Measurements from ENCODE around the gene ARL6IP6.
"Not testable (repeated sequence)": the region's sequence is repeated elsewhere in the genome, so short reads cannot be mapped to it uniquely, and the experiment has no call there.

ARL6IP6 gene

DNA sequence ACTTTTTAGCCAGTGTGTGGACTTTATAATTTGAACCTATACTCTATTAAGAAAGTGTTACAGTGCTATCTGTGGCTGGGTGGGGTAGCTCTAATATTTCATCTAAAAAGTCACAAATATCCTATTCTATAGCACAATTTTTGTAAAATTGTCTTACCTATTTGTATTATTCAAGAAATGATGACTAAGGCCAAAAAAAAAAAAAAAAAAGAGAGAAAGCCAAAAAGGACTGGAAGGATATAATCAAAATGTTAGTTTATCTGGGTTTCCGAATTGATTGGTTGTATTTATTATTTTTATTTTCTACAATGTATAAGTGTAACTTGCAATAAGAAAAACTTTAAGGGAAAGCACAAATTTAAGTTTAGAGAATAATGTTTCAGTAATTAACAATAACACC, 5.5 kb downstream of the ARL6IP6 start:
- DNase-seq, result no peak

DNA sequence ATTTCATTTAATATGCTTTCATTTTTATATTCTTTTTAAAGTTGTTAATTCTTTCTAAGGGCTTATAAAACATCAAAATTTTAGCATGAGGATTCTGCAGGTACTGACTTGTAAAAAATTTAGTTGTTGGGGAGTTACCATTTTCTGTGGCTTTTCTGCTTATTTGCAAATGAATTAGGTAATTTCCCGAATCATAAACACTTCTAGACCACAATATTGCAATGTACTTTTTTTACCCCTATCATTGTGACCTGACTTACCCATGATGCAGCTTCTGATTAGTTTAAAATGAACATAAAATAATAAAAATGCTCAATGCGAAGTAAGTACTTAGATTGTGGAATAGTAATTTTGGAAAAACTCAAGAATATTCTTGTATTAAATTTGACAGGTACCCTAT, 11.4 kb downstream of the ARL6IP6 start:
- DNase-seq, result peak; percentile 5 to 23

DNA sequence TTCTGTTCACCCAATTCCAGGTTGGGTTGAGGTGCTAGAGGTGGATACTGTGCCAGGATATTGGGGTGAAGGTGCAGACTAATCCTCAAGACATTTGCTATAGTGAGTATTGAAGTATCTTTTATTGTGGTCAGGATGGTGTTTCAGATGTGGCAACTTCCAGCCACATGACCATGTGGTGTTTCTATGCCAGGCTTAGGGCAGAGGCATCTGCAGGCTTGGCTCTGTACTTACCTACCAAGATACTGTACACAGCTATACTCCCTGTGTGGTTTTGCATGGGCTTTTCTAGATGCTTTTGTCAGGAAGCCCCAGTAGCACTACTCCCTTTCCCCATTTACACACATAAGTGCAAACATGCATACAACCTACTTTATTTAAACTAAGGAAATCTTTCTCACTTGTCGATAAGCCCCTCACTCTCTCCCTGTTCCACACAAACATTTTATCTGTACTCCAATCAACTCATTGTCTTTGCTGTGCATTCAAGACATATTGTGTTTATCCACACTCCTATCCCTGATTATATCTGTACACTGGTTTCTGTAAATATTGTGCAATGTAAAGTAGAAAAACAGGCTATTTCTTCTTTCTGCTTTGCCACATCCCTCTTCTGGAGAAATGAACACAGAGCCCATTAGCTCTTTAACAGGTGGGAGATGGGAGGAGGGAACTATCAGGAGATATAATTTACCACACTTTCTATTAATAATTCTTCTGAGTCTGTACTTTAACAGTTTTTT, 12.3 kb downstream of the ARL6IP6 start:
- peak; percentile 74 to 80 for DNase-seq

DNA sequence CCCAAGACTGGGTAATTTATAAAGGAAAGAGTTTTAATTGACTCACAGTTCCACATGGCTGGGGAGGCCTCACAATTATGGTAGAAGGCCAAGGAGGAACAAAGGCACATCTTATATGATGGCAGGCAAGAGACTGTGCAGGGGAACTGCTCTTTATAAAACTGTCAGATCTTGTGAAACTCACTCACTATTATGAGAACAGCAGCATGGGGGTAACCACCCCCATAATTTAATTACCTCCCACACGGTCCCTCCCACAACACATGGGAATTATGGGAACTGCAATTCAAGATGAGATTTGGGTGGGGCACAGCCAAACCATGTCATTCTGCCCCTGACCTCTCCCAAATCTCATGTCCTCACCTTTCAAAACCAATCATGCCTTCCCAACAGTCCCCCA, 19.1 kb downstream of the ARL6IP6 start:
- not testable (repeated sequence) for DNase-seq

DNA sequence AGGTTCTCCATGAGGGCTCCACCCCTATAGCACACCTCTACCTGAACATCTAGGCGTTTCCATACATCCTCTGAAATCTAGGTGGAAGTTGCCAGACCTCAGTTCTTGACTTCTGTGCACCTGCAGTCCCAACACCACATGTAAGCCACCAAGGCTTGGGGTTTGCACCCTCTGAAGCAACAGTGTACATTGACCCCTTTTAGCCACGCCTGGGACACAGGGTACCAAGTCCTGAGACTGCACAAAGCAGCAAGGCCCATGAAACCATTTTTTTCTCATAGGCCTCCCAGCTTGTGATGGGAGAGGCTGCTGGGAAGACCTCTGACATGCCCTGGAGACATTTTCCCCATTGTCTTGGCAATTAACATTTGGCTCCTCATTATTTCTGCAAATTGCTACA, 20.0 kb downstream of the ARL6IP6 start:
- no peak for DNase-seq

DNA sequence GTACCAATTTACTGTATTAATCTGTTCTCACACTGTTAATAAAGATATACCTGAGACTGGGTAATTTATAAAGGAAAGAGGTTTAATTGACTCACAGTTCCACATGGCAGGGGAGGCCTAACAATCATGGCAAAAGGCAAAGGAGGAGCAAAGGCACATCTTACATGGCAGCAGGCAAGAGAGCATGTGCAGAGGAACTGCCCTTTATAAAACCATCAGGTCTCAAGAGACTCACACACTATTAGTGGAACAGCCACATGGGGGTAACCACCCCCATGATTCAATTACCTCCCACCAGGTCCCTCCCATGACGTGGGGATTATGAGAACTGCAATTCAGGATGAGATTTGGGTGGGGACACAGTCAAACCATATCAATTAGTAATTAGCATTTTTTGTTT, 21.3 kb downstream of the ARL6IP6 start:
- not testable (repeated sequence) for DNase-seq

DNA sequence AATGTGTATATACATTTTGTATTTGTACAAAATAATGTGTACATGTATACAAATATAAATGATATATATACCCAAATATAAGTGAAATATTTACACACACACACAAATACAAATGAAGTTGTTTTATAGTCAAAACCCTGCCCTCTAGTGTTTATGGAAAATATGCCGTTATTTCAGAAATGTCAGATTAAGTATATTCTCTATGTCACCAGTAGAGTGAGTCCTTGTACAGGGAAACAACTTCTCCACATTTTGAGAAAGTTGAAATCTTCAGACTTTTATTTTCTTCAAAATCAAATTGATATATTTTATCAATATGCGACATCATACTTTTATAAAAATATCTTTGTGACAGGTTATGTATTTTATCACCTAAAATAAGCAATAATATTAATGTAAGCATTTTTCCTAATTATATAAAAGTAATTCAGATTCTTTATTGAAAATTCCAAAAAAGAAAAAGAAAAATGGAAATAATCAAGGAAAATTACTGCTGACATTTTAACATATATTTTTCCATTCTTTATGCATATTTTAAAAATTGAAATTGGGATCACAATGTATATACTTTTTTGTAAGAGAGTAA, 22.4 kb downstream of the ARL6IP6 start:
- peak; percentile 71 to 83 for DNase-seq

DNA sequence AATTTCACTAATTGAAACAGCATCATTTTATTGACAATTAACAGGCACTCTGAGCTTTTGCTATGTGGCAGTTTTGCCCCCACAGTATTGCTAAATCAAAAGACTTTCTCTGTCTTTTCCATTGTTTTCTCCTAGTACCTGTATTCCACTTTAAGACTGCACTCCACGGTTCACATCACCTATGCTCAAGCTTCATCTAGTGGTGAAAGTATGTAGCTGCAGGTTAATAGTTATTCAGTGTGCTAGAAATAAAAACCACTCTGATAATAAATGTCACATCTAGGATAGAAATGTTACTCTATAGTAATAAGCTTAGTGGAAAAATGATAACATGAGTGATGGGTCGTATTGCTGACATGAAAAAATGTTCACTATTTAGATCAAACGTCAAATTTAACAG, 24.6 kb downstream of the ARL6IP6 start:
- DNase-seq, result peak; percentile 28 to 40

DNA sequence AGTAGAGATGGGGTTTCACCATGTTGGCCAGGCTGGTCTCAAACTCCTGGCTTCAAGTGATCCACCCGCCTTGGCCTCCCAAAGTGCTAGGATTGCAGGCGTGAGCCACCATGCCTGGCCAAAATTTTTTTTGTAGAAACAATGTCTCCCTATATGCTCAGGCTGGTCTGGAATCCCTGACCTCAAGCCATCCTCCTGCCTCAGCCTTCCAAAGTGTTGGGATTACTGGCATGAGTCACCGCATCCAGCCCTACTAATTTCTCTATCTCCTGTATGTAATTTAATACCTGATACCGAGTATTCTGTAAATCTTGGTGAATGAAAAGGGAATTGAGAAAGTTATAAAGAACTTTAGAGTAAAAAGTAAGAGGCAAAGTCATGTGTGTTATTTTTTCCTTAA, 29.3 kb downstream of the ARL6IP6 start:
- DNase-seq, result not testable (repeated sequence)

DNA sequence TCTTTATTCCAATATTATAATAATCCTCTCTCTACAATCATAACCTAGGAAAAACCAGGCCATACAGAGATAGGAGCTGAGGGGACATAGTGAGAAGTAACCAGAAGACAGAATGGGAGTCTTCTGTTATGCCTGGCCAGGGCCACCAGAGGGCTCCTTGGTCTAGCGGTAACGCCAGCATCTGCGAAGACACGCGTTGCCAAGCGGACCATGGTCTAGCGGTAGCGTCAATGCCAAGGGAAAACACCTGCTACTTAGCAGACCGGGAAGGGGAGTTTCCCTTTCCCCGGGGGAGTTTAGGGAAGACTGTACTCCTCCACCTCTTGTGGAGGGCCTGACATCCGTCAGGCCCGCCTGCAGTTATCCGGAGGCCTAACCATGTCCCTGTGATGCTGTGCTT, 36.6 kb downstream of the ARL6IP6 start:
- DNase-seq, result no peak

DNA sequence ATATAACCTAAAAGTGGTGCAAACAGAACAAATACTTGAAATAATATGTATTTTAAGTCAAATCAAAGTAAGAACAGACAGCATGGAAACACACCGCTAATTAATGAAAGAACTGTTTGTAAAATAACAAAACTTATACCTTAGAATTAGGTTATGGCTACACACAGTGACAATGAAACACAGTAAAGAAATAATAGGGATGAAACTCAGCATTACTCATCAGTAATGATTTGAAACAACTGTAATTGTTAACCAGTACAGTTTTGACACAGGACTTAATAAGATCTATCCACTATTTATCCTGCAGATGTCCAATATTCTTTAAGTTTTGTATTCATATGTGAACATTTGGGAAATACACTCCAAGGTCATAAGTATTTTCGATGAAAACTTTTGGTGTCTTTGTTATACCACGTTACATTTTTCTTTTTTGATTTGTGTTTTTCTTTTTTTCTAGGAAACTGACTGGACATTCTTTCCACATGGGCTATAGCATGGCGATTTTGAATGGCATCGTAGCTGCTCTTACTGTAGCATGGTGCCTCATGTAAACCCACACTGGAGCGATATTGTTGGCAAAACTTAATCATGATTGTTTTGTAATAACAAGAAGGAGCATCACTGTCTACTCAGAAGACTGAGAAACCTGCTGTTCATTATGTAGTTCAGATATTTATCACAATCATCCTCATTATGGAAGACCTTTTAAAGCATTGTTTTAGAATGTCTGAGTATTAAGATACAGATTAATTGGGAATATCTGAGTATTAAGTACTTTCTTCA, 41.1 kb downstream of the ARL6IP6 start:
- DNase-seq, result no peak

DNA sequence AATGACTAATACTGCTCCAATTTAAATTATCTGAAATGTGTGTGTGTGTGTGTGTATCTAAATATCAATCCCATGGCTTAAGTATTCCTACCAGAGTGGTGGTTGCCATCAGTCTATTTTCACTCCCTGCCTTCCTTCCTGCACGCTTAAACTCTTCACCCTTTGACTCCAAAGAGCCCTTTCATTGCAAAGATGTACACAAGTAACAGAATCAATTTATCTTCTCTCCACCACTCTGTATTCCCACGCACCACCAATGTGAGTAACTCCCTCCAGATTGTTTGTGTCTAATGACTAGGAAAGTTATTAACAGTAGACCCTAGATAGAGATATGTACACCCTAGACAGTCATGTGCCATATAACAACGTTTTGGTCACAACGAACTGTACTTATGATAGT, 42.8 kb downstream of the ARL6IP6 start:
- DNase-seq, result no peak

DNA sequence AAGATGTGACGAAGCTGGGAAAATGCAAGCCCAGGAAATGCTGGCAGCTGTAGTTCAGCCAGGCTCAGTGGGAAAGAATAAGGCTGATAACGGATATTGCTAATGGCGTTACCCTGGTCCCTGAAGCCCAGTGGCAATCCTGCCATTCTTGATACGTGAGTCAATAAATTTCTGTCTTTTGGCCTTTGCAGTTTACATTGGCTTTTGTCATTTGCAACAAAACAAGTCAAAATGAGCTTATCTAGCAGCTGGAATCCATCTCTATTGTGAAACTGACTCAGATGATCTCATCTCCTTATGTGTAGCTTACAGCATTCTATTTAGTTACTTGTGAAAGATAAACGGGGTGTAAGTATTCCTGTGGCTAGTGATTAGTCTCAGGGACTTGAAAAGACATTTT, 43.8 kb downstream of the ARL6IP6 start:
- no peak for DNase-seq

DNA sequence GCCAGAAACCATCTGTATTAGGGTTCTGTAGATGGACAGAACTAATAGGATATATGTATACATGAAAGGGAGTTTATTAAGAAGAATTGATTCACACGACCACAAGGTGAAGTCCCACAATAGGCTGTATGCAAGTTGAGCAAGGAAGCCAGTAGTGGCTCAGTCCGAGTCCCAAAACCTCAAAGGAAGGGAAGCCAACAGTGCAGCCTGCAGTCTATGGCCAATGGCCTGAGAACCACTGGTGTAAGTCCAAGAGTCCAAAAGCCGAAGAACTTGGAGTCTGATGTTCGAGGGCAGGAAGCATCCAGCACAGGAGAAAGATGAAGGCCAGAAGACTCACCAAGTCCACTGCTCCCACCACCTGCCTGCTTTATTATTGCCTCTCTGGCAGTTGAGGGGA, 44.8 kb downstream of the ARL6IP6 start:
- DNase-seq, result not testable (repeated sequence)

DNA sequence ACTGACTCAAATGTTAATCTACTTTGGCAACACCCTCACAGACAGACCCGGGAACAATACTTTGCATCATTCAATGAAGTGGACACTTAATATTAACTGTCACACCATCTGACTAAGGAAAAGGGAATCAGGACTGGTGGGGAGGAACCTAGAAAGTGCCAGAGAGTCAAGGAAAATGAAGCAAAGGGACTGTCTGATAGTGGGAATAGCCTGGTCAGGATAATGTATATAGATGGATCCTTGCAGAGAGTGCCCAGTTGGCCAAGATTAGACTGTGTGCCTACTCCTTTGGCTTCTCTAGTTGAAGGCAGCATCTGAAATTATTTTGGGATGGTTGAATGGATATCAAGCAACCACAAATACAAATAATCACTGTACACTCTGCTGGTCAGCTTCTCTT, 45.2 kb downstream of the ARL6IP6 start:
- no peak for DNase-seq

DNA sequence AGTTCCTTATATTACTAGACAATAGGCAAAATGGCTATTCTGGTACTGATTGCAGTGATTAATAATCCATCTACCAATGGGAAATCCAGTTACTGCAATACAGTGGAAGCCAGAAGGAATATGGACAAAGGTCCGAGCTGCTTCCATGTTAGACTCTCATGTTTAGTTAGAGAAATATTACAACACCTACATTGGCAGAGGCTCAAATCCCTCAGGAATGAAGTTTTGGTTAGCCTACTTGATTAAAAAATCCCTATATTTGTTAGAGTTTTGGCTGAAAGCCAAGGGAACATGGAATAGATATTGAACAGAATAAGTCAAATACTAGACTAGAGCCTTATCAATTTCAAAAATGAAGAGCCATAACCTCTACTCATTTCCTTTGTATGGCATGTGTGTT, 48.5 kb downstream of the ARL6IP6 start:
- DNase-seq, result no peak

DNA sequence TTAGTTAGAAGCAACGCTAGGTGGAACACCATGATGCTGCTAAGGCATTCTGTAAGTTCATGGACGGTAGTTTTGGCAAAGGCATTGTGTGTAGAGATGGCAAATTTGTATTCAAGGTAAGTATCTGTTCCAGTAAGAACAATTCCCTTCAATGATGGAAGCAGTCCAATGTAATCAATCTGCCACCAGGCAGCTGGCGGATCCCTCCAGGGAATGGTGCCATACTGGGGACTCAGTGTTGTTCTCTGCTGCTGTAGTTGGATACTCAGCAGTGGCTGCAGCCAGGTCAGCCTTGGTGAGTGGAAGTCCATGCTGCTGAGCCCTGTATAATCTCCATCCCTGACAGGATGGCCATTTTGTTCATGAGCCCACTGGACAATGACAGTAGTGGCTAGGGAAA, 62.8 kb downstream of the ARL6IP6 start:
- no peak for DNase-seq

DNA sequence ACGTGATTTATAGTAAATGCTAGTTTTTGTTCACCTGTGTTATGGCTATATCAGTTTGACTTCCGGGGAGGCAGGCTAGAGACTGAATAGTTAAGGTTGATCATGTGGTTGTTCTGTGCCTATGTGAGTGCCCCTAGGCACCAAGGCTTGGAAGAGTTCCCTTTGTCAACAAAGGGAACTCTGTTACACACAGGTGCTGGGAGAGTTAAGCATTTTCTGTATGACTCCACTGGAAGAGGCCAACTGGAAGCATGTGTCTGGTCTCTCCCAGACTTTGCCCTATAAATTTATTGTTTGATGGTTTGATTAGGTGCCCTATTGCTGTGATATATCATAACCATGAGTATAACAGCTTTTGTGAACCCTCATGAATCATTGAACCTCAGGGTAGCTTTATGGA, 63.8 kb downstream of the ARL6IP6 start:
- no peak for DNase-seq

DNA sequence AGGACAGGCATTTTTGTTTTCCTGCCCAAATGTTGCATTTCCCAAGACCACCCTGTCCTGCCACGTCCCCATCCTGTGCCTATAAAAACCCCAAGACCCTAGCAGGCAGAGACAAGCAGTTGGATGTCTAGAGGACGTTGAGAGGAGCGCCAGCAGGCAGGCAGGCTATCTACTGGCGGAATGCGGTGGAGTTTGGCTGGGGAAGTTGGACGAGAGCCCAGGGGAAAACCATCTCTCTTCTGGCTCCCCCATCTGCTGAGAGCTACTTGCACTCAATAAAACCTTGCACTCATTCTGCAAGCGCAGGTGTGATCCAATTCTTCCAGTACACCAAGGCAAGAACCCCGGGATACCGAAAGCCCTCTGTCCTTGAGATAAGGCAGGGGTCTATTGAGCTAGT, 72.5 kb downstream of the ARL6IP6 start:
- DNase-seq, result no peak

DNA sequence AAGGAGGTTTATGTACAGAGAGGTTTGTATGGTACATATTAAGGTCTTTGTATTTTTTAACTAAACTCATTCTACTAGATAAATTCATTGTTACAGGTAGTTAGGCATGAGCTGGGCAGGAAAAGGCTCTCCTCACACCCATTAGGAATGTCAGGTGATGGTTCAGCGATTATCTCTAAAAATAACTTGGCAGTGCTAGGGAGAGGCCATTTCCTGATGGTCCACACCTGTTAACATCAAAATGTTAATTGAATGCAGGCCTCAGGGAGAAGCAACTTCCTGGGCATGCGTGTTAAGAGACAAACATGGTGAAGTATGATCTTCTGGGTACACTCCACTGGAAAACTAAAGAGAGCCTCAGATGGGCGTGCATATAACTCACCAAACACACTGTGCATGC, 73.6 kb downstream of the ARL6IP6 start:
- no peak for DNase-seq

DNA sequence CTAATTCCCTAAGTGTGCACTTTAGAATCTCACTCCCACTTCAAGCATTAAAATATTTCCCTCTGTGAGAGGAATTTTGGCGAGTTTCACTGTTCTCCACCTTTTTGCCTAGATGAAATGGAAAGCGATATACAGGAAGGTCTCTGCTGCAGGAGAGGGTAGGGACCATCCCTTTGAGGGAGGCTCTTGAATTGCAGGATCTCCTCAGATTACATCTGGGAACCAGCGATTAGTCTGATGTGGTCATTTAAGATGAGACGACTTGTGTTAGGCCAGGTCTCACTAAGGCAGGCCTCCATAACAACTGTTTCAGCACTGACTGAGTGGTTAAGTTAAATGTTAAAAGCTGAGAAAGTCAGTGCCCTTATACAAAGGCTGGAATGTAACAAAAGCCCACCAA, 74.6 kb downstream of the ARL6IP6 start:
- no peak for DNase-seq

DNA sequence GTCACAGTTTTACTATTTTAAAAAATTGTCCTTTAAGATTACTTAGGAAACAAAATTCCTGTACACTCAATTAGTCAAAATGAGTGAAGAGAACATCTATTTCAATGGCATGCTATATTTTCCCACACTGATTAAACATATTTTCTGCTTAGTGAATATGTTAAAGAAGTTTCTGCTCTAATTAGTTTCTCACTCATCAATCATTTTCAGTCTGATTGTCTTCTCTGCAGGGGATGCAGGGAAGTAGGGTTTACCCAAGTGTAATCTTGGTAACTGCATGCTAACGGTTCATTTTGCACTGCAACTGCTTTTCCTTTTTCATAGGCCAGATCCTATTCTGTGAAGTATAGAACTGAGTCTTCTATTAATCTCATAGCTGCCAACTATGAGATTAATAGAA, 78.5 kb downstream of the ARL6IP6 start:
- no peak for DNase-seq

DNA sequence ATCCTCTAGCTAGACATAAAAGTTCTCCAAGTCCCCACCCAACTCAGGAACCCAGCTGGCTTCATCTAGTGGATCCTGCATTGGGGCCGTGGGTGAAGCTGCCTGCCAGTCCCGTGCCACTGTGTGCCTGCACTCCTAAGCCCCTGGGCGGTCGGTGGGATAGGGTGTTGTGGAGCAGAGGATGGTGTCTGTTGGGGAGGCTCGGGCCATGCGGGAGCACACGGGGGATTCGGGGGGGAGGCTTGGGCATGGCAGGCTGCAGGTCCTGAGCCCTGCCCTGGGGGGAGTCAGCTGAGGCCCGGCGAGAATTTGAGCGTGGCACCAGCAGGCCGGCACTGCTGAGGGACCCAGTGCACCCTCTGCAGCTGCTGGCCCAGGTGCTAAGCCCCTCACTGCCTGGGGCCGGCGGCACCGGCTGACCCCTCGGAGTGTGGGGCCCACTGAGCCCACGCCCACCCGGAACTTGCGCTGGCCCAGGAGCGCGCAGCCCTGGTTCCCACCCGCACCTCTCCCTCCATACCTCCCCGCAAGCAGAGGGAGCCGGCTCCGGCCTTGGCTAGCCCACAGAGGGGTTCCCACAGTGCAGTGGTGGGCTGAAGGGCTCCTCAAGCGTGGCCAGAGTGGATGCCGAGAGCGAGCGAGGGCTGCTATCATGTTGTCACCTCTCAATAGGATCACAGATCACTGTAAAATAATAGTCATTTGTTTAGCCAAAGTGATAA, 86.4 kb downstream of the ARL6IP6 start:
- DNase-seq, result no peak

DNA sequence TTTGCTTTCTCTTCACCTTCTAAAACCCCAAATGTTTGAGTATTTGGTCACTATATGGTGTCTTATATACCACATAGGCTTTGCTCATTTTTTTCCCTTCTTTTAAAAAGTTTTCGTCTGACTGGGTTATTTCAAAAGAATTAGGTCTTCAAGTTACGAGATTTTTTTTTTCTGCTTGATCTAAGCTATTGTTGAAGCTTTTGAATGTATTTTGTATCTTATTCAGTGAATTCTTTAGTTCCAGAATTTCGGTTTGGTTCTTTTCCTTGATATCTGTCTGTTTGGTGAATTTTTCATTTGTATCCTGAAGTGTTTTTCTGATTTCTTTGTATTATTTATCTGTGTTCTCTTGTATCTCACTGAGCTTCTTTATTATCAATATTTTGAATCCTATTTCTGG, 93.5 kb downstream of the ARL6IP6 start:
- DNase-seq, result no peak
